Karpas-422 (cell line): ENCODE data around the gene C22orf15. TPM values are rescaled to one million over a fixed set of nuclear protein-coding genes. Genes with fewer than 3 reads are reported as not detected.

Experiments
- DNase-seq: peaks from one replicate; pipeline ENCODE4 v3.0.0-alpha.2; 2015
- H2AFZ ChIP-seq: fragments of 200-600 bp; sonication (generic); 2 replicates; pipeline ENCODE4 v1.6.1; 2014; ENCODE audit warnings: antibody characterized with exemption, low read length, mixed read lengths
- H3K27ac ChIP-seq: fragments of 200-600 bp; sonication (generic); 2 replicates; pipeline ENCODE4 v1.5.1; 2014; ENCODE audit warnings: mild to moderate bottlenecking, low read length, moderate library complexity
- H3K27me3 ChIP-seq: fragments of 200-600 bp; sonication (generic); 2 replicates; pipeline ENCODE4 v1.6.1; 2014; ENCODE audit warnings: low read length, mixed read lengths
- H3K36me3 ChIP-seq: fragments of 200-600 bp; sonication (generic); 2 replicates; pipeline ENCODE4 v1.6.1; 2014; ENCODE audit warnings: low read length, mixed read lengths; ENCODE audit not compliant: insufficient read depth
- H3K4me1 ChIP-seq: fragments of 200-600 bp; sonication (generic); 2 replicates; pipeline ENCODE4 v1.6.1; 2014; ENCODE audit warnings: mild to moderate bottlenecking, low read length, mixed read lengths
- H3K4me2 ChIP-seq: fragments of 200-600 bp; sonication (generic); 2 replicates; pipeline ENCODE4 v1.6.1; 2014; ENCODE audit warnings: low read length, low read depth, mild to moderate bottlenecking; ENCODE audit not compliant: poor library complexity, severe bottlenecking
- H3K4me3 ChIP-seq: fragments of 200-600 bp; sonication (generic); 2 replicates; pipeline ENCODE4 v1.5.1; 2014; ENCODE audit warnings: mild to moderate bottlenecking, antibody characterized with exemption, low read length, mixed read lengths
- H3K79me2 ChIP-seq: fragments of 200-600 bp; sonication (generic); 2 replicates; pipeline ENCODE4 v1.6.1; 2014; ENCODE audit warnings: mild to moderate bottlenecking, low read length, mixed read lengths
- H3K9ac ChIP-seq: fragments of 200-600 bp; sonication (generic); 2 replicates; pipeline ENCODE4 v1.6.0; 2014; ENCODE audit warnings: low read length
- H3K9me2 ChIP-seq: fragments of 200-600 bp; sonication (generic), shearing (Covaris generic); replicated peaks from 2 replicates; pipeline ENCODE4 v1.6.0; 2014; ENCODE audit warnings: mild to moderate bottlenecking, low read length, moderate library complexity; ENCODE audit not compliant: insufficient read depth
- H3K9me3 ChIP-seq: fragments of 300-700, 200-600 bp; sonication (generic); 2 replicates; pipeline ENCODE4 v1.6.1; 2014; ENCODE audit warnings: low read length, mixed read lengths
- H4K20me1 ChIP-seq: fragments of 200-600 bp; sonication (generic); 2 replicates; pipeline ENCODE4 v1.6.1; 2014; ENCODE audit warnings: mild to moderate bottlenecking, antibody characterized with exemption, low read length, low read depth; ENCODE audit not compliant: insufficient read depth
- total RNA-seq: library from RNA; depleted of rRNA; stranded (reverse); fragments of >200 nt; shearing (Covaris generic); gene quantifications from 2 replicates; pipeline ENCODE4 v1.2.3, GENCODE V29; 2014; ENCODE audit warnings: low replicate concordance; rRNA removed

Gene C22orf15
- not detected in 2 replicates for total RNA-seq

GRCh38 chr22:23762842-23763578, at the start of gene C22orf15:
Gene C22orf15, plus strand, starts transcription at chr22:23762990. Its CDS starts 317 bp downstream, at chr22:23763307.
- H3K27me3 ChIP-seq, result no peaks in the 10 kb centered on the region
- no peak within 1 kb of the TSS for H2AFZ ChIP-seq
- H3K27ac ChIP-seq, result peak within 1 kb of the TSS; percentile 97
- peak within 1 kb of the TSS; percentile 87 for H3K4me2 ChIP-seq
- no peaks in the 10 kb centered on the region for H3K9me3 ChIP-seq
- DNase-seq, result peak; percentile 71
- peak within 1 kb of the TSS; percentile 88; the same call in 1 of the 2 replicates for H3K4me3 ChIP-seq
- peaks cover 16% of the 10 kb centered on the region for H4K20me1 ChIP-seq
- H3K9me2 ChIP-seq, result no peaks in the 10 kb centered on the region
- H3K4me1 ChIP-seq, result peaks cover 60% of the 10 kb centered on the region
- peaks cover 28% of the 10 kb centered on the region for H3K36me3 ChIP-seq
- peak within 1 kb of the TSS; percentile 99 for H3K9ac ChIP-seq
- peaks cover 21% of the 10 kb centered on the region for H3K79me2 ChIP-seq

GRCh38 chr22:23713696-23714595, 48.8 kb upstream of the C22orf15 start:
- peak; percentile 38 for DNase-seq
- no peak overlapping the region for H3K27ac ChIP-seq
- H2AFZ ChIP-seq, result no peak overlapping the region
- no peaks in the 10 kb centered on the region for H3K27me3 ChIP-seq
- no peak overlapping the region for H3K4me2 ChIP-seq
- no peaks in the 10 kb centered on the region for H3K9me2 ChIP-seq
- H3K9me3 ChIP-seq, result no peaks in the 10 kb centered on the region
- no peaks in the 10 kb centered on the region for H4K20me1 ChIP-seq
- H3K4me1 ChIP-seq, result peaks cover 12% of the 10 kb centered on the region
- no peak overlapping the region for H3K4me3 ChIP-seq
- H3K79me2 ChIP-seq, result peaks cover 25% of the 10 kb centered on the region
- no peak overlapping the region for H3K9ac ChIP-seq
- H3K36me3 ChIP-seq, result peaks cover 32% of the 10 kb centered on the region

GRCh38 chr22:23714596-23715578, 47.9 kb upstream of the C22orf15 start:
- H3K36me3 ChIP-seq, result peaks cover 25% of the 10 kb centered on the region
- peak; percentile 41 for DNase-seq
- no peak overlapping the region for H3K4me3 ChIP-seq
- no peak overlapping the region for H2AFZ ChIP-seq
- no peak overlapping the region for H3K4me2 ChIP-seq
- H3K27me3 ChIP-seq, result no peaks in the 10 kb centered on the region
- H3K27ac ChIP-seq, result no peak overlapping the region
- H3K9me2 ChIP-seq, result no peaks in the 10 kb centered on the region
- H3K9ac ChIP-seq, result no peak overlapping the region
- peaks cover 25% of the 10 kb centered on the region for H3K79me2 ChIP-seq
- H3K9me3 ChIP-seq, result no peaks in the 10 kb centered on the region
- H4K20me1 ChIP-seq, result no peaks in the 10 kb centered on the region
- peaks cover 12% of the 10 kb centered on the region for H3K4me1 ChIP-seq

- H3K4me1 ChIP-seq, result peaks cover 12% of the 10 kb centered on the region
- peak overlapping the region; percentile 89 for H3K9ac ChIP-seq
- no peaks in the 10 kb centered on the region for H3K9me3 ChIP-seq
- no peaks in the 10 kb centered on the region for H4K20me1 ChIP-seq
- no peak overlapping the region for H3K27ac ChIP-seq
- peaks cover 25% of the 10 kb centered on the region for H3K79me2 ChIP-seq
- H3K9me2 ChIP-seq, result no peaks in the 10 kb centered on the region
- no peaks in the 10 kb centered on the region for H3K27me3 ChIP-seq
- DNase-seq, result peak; percentile 32
- no peak overlapping the region for H2AFZ ChIP-seq
- peak overlapping the region; percentile 94 for H3K4me3 ChIP-seq
- H3K4me2 ChIP-seq, result peak overlapping the region; percentile 84
- H3K36me3 ChIP-seq, result peaks cover 15% of the 10 kb centered on the region
Measured at GRCh38 chr22:23715806-23716375, 46.9 kb upstream of the C22orf15 start.

- H3K9me2 ChIP-seq, result no peaks in the 10 kb centered on the region
- peaks cover 25% of the 10 kb centered on the region for H3K79me2 ChIP-seq
- H3K27ac ChIP-seq, result peak overlapping the region; percentile 77
- peak overlapping the region; percentile 84 for H3K4me2 ChIP-seq
- peaks cover 8% of the 10 kb centered on the region for H3K36me3 ChIP-seq
- peak overlapping the region; percentile 89 for H3K9ac ChIP-seq
- no peaks in the 10 kb centered on the region for H3K27me3 ChIP-seq
- no peaks in the 10 kb centered on the region for H4K20me1 ChIP-seq
- H3K4me1 ChIP-seq, result peaks cover 12% of the 10 kb centered on the region
- peak overlapping the region; percentile 90 for H2AFZ ChIP-seq
- peak; percentile 95 for DNase-seq
- H3K9me3 ChIP-seq, result no peaks in the 10 kb centered on the region
- H3K4me3 ChIP-seq, result peak overlapping the region; percentile 94
Measured at GRCh38 chr22:23716811-23717801, 45.7 kb upstream of the C22orf15 start.

- Histone ChIP-seq H2AFZ (no peak overlapping the region), H3K9me2 (no peaks in the 10 kb centered on the region), H3K27ac (no peak overlapping the region), H3K9me3 (no peaks in the 10 kb centered on the region), H3K4me2 (no peak overlapping the region), H3K27me3 (no peaks in the 10 kb centered on the region), H3K79me2 (peaks cover 25% of the 10 kb centered on the region), H4K20me1 (no peaks in the 10 kb centered on the region), H3K9ac (no peak overlapping the region), H3K4me1 (peaks cover 12% of the 10 kb centered on the region), H3K36me3 (peaks cover 3% of the 10 kb centered on the region; the same call in 1 of the 2 replicates), H3K4me3 (no peak overlapping the region)
- peak; percentile 31 for DNase-seq
Measured at GRCh38 chr22:23718371-23719165, 44.2 kb upstream of the C22orf15 start.
